IPS-18c (cell line): Measurements from ENCODE around the gene OR9Q1.

Source experiments
- H3K4me3 ChIP-seq: 2 replicates; pipeline ENCODE4 v1.7.0; 2013; ENCODE audit warnings: low read depth, mild to moderate bottlenecking, low read length, moderate library complexity; ENCODE audit not compliant: insufficient read depth
- H3K9me3 ChIP-seq: one replicate; pipeline ENCODE4 v1.6.1; 2013; ENCODE audit warnings: mild to moderate bottlenecking, low read length, moderate library complexity; ENCODE audit not compliant: control insufficient read depth, insufficient read depth

The OR9Q1 gene

GRCh38 chr11:58068655-58069054 lies 45.0 kb downstream of the OR9Q1 start:
- H3K4me3 ChIP-seq = no peak overlapping the region

DNA sequence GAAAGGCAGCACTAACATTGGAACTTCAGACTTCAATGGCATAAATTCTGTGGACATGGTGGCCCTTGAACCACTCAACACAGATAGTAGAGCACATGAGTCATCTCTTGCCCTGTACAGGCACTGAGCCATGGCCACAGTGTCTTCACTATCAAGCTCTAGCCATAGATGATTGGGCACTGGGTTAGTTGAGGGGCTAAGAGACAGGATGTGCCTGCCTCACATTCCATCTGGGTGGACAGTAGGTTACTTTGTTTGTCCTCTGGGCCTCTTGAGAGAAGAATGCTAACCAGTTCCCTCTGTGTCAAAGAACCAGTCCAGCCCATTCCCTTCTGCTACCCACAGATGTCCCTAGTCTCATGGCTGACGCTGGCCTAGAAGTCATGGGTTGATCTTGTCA lies 46.9 kb downstream of the OR9Q1 start:
- H3K9me3 ChIP-seq = peaks cover 2% of the 10 kb centered on the region
- H3K4me3 ChIP-seq = no peak overlapping the region

More at GRCh38 chr11:58068655-58069054, 45.0 kb downstream of the OR9Q1 start:
- peaks cover 2% of the 10 kb centered on the region for H3K9me3 ChIP-seq

- H3K4me3 ChIP-seq = no peak overlapping the region
- H3K9me3 ChIP-seq = no peaks in the 10 kb centered on the region
Observed at GRCh38 chr11:58075781-58076180, 52.1 kb downstream of the OR9Q1 start.

- no peaks in the 10 kb centered on the region for H3K9me3 ChIP-seq
- H3K4me3 ChIP-seq = no peak overlapping the region
Observed at GRCh38 chr11:58086528-58086927, 62.8 kb downstream of the OR9Q1 start.

DNA sequence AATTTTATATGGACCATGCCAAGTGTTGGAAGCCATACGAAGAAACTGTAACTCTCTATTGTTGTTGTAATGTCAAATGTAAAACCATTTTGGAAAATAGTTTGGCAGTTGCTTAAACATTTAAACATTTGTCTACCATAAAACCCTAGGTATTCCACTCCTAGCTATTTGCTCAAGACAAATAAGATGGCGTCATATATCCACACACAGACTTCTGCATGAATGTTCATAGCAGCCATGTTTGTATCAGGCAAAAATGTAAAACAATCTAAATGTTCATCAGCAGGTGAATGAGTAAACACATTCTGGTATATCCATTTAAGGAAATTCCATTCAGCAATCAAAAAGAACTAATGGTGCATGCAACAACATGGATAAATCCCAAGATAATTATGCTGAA lies 73.8 kb downstream of the OR9Q1 start:
- H3K9me3 ChIP-seq = no peaks in the 10 kb centered on the region
- no peak overlapping the region for H3K4me3 ChIP-seq

DNA sequence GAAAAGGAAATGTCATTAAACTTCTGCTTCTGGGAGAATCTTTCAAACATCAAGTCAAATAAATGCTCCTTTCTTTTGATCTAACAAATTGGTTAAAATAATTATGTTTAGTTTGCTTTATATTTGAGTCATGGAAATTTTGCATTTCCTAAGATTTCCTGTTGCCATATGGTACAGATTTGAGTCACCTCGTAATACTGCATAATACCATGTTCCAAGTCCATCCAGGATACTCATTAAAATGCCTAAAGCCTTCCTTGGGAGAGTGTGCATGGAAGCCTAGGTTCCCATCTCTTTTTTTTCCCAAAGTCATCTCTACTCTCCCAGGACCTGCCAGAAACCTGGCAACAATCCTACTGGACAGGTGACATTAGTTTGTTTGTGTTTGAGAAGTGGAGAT lies 97.4 kb downstream of the OR9Q1 start:
- Histone ChIP-seq H3K4me3 (no peak overlapping the region), H3K9me3 (no peaks in the 10 kb centered on the region)

DNA sequence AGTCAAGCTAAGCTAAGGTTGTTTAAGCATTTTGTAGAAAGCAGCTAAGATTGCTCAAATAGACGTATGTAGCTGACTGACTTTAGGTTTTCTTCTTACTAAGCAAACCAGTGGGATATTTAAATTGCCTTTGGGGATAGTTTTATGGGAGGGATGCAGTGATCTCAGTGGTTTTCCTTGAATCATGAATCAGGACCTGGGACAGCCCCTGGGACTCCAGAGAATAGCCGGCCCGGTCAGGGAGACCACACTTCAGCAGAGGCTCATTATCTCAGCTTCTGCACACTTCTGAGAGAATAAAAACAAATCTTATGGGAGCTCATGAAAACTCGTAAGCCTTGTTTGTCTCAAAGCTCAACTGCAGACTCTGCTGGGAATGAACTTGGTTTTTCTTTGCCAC lies 101.8 kb downstream of the OR9Q1 start, which contains the start of gene OR9I1:
Gene OR9I1 (minus strand): TSS at position 62 of the 400 bp plus-strand sequence. CDS start 6,086 bp downstream, outside the sequence.
- H3K9me3 ChIP-seq = no peaks in the 10 kb centered on the region
- no peak within 1 kb of the TSS for H3K4me3 ChIP-seq

DNA sequence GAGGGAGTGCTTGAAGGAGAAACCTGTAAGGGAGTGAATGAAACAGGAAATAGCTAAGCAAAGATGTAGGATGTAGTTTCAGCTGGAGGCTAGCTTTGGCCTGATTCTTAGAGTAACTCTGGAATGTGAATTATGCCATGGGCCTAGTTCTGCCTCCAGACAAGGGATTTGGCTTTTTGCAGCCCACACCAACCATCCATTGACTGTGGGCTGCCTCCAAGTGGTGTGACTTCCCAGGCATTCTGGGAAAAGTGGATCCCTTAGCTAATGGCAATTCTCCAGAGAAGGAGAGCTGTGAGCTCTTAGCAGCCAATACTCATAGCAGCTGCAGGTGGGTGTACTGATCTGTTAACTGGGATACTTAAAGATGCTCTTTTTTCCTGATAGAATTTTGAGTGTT lies 103.7 kb downstream of the OR9Q1 start:
- Histone ChIP-seq H3K9me3 (no peaks in the 10 kb centered on the region), H3K4me3 (no peak overlapping the region)

GRCh38 chr11:58133309-58134076 lies 109.8 kb downstream of the OR9Q1 start:
- no peaks in the 10 kb centered on the region for H3K9me3 ChIP-seq

DNA sequence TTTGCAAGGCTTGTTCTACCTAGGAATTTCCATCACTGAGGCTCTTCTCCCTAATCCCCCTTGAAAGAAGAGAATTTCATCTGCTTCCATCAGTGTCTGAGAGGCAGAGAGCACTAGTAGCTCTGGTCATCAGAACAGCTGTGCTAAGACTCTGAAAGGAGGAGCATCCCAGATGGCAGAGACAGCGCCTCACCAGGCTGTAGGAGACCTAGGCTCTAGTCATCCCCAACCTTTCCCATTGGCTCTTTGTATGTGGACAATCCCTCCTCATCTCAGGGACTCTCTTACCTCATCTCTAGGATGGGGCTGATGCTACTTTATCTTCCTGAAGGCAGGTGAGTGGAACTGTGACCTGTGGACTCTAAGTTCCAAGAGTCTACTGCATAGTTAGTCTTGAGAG lies 110.5 kb downstream of the OR9Q1 start:
- H3K9me3 ChIP-seq = no peaks in the 10 kb centered on the region
- no peak overlapping the region for H3K4me3 ChIP-seq

More at GRCh38 chr11:58133309-58134076, 109.8 kb downstream of the OR9Q1 start:
- no peak overlapping the region for H3K4me3 ChIP-seq

GRCh38 chr11:58135171-58135570 lies 111.5 kb downstream of the OR9Q1 start:
- H3K9me3 ChIP-seq = no peaks in the 10 kb centered on the region
- H3K4me3 ChIP-seq = no peak overlapping the region

DNA sequence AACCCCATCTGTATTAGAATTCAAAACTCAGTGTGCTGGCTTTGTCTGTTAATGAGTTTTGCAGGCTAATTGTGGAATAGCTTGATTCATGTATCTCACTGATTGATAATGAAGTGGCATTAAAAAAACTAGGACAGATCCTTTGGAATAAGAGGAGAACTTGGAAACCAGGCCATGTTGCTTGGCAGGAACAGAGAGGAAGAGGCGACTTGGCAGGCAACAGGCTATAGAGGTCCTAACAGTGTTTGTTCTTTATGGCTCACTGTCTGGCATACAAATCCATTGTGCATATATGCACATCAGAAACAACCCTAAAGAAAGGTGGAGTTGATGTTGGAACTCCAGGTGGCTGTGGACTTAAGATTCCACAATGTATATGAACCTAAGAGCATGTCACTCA lies 119.1 kb downstream of the OR9Q1 start:
- H3K9me3 ChIP-seq = no peaks in the 10 kb centered on the region
- H3K4me3 ChIP-seq = no peak overlapping the region

DNA sequence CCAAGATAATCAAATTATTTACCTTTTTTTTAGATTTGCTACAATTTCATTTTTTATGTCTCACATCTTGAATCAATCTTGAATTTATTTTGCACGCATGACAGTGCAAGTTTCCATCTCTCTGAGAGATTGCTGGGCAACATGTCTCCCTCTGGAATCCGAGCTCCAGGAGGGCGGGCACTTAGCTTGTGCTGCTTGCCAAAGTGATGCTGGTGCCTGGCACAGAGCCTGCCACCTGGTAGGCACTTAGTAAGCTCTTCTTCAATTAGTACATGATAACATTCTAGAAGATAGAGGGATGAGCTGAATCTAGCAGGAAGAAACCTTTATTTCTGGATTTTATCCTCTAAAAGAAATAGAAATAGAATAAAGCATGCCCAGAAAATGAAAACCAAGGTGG lies 129.1 kb downstream of the OR9Q1 start:
- Histone ChIP-seq H3K9me3 (no peaks in the 10 kb centered on the region), H3K4me3 (no peak overlapping the region)

DNA sequence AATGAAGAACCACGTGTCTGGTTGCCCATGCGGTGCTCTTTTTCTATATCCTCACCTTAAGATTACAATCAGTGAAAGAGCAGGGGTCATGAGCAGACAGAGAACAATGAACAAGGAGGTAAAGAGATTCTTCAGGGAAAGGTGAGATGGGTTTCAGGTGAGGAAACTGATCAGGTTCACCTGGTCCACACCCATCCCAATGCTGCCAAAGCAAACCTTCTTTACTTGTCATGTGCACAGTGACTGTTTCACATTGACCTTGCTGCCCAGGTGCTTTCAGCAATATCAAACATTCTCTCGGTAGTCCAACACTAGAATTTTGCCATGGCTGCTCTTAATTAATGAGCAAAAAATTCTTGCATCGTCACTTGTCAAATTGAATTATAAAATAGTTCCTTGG lies 140.7 kb downstream of the OR9Q1 start:
- no peak overlapping the region for H3K4me3 ChIP-seq
- H3K9me3 ChIP-seq = no peaks in the 10 kb centered on the region

GRCh38 chr11:58164990-58165389 lies 141.3 kb downstream of the OR9Q1 start:
- Histone ChIP-seq H3K9me3 (no peaks in the 10 kb centered on the region), H3K4me3 (no peak overlapping the region)

DNA sequence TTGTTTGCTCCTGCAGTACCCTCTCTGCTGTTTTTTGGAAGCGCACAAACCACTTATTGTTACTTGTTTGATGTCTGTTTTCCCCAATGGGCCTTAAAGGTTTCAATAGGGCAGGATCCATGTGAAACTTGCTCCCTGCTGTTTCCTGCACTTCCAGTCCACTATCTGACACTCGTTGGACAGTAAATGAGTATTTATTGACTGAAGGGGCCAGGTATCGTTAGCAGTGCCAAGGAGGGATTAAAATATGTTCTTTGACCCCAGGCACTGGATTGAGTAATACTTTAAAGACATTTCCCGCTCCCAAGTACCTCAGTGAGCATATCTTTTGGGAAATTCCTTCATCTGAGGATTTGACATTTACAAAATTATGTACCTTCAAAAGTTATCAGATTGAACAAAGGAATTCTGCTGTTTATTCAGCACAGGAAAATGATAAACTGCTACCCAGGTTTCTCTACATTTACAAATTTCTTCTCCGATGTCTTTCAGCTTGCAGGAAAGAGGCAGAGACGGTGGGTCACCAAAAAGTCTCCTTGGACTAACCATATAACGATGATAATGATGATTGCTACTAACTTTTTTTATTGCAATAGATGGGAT lies 141.9 kb downstream of the OR9Q1 start:
- H3K9me3 ChIP-seq = no peaks in the 10 kb centered on the region
- H3K4me3 ChIP-seq = no peak overlapping the region

DNA sequence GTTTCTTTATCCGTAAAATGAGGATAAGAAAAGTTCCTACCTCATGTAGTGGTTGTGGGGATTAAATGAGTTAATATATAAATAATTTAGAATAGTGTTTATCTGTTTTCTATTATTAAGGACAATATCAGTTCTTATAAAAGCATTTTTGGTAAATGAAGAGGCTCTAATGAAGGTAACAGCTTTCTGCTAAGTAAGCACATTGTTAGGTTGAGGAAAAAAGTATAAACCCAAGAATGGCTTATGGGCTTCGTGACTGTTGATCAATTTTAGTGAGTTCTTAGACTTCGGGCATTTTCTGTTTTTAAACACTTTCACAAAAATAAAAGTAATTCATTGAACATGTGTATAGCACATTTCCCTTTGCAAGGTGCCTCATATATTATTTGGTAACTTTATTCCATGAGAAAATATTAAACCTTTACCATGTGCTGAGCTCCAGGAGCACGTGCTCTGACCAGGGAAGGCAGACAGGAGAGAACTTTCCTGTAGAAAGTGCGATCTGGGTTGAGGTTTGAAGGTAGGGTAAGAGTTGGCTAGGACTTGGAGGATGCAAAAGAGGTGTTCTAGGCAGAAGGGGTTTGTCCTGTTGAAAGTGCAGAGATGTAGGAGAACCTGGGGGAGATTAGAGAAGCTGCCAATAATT lies 153.9 kb downstream of the OR9Q1 start:
- Histone ChIP-seq H3K9me3 (no peaks in the 10 kb centered on the region), H3K4me3 (no peak overlapping the region)

GRCh38 chr11:58178444-58178843 lies 154.8 kb downstream of the OR9Q1 start:
- H3K4me3 ChIP-seq = no peak overlapping the region
- no peaks in the 10 kb centered on the region for H3K9me3 ChIP-seq
